ENCODE data around the gene GLIS1.

The GLIS1 gene

DNA sequence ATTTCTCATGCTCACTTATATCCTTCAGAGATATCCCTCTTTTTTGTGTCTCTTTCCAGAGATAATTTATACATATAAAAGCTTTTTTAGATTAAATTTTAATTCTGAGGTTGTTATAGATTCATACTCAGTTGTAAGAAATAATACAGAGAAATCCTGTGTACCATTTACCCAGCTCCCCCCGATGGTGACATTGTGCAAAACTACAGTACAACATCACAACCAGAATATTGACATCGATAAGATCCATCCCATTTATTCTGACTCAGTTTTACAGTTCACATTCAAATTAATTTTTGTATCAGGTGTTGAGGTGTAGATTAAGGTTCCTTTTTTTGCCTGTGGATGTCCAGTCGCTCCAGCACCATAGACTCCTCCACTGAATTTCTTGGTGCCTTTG, 265.5 kb downstream of the GLIS1 start:
- DNase-seq, result no peak

- no peak for DNase-seq
Measured at GRCh38 chr1:53471000-53471399, 268.0 kb downstream of the GLIS1 start.

- no peak for DNase-seq
Measured at GRCh38 chr1:53470584-53470983, 268.4 kb downstream of the GLIS1 start.

DNA sequence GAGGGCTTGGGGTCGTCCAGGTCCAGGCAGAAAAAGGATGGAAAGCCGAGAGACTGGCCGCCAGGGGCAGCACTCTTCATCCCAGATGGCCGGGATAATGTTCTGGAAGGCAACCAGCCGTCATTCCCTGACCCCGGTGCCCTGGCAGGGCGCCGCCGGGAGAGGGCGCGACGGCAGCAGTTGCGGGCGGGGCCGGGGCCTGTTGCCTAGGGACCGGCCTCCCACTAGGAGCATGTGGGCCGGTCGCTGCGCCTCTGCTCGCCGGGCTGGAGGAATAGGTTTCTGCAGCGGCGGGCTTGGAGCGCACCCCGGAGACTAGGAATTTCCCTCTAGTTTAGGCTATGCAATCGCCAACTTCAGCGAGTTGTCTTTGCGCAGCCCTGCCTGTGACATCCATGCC, 268.8 kb downstream of the GLIS1 start:
- DNase-seq, result no peak

GRCh38 chr1:53469373-53469772, 269.6 kb downstream of the GLIS1 start:
- no peak for DNase-seq

DNA sequence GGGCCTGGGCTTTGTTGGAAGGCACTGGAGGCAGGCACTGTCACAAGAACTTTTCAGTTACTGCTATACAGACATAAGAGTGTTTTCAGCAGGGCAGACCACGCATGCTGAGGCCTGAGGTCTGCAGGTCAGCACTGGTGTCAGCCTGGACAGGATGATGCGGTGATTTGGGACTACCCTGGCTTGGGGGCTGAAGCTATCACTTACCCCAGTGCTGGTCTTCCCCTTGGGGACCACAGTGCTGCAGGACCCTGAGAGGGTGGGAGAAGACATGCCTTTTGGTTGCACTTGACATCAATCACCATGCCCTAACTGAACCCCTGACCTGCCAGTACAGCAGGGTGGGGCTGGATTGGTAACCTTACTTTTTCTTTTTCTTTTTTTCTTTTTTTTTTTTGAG, 270.6 kb downstream of the GLIS1 start:
- DNase-seq, result no peak

DNA sequence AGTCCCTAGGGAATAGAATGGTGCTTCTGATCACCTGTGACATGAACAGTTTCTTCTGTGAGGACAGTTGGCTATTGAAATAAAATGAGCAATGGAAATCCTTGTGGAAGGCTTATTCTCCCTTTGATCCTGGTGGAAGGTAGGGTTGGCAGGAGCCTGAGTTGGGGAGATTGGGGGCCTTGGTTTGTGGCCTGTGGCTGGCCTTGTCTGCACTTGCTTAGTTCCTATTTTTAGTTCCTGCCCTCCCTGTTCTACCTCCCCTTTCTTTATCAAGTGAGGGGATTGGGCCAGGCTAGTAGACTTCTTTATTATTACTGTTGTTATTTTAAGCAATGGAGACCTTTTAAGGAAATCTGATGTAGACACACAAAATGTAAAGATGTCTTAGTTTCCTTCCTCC, 271.6 kb downstream of the GLIS1 start:
- no peak for DNase-seq

DNA sequence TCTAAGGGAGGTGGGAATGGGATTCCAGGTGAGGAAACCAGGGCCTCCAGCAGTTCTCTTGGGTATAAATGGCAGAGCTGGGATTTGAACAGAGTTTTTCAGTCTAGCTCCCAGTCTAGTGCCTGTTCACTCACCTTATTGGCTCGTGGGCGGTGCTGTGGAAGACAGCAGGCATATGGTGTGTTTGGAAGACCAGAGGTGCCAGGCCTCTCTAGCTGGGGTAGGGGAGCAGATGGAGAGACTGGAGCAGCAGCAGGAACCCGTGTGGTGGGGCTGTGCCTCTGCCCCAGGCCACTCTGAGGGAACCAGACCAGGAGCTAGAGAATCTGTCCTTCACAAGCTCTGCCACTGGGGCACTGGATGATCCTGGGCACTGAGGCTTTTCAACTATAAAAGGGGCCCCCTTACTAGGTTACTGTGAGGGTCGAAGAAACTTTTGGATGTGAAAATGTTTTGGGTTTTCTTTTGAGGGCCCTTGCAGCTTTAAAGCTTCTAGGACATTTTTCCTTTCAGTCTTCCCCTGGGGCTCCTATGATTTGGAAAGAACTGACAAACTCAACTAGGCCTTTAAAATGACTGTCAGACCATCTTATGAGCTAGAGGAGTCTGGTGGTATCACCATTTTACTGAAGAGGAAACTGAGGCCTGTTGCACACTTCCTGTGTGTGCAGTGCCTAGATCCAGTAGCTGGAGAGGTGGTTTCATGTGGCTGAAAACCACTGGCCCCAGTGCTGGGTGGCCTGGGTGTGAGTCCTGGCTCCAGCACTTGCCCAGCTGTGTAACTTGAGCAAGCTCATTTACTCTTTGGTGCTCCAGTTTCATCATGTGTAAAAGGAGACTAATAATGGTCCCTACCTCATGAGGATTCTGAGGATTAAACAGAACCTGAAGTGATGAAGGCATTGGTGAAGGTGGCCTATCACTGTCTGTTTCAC, 273.7 kb downstream of the GLIS1 start:
- no peak for DNase-seq

GRCh38 chr1:53463961-53464899, 274.7 kb downstream of the GLIS1 start:
- DNase-seq, result no peak

- DNase-seq, result no peak
Measured at GRCh38 chr1:53462769-53463501, 276.0 kb downstream of the GLIS1 start.

GRCh38 chr1:53462193-53462592, 276.8 kb downstream of the GLIS1 start:
- DNase-seq, result no peak

- DNase-seq, result no peak
Measured at GRCh38 chr1:53461323-53462044, 277.5 kb downstream of the GLIS1 start.

GRCh38 chr1:53460666-53461322, 278.2 kb downstream of the GLIS1 start:
- DNase-seq, result no peak

DNA sequence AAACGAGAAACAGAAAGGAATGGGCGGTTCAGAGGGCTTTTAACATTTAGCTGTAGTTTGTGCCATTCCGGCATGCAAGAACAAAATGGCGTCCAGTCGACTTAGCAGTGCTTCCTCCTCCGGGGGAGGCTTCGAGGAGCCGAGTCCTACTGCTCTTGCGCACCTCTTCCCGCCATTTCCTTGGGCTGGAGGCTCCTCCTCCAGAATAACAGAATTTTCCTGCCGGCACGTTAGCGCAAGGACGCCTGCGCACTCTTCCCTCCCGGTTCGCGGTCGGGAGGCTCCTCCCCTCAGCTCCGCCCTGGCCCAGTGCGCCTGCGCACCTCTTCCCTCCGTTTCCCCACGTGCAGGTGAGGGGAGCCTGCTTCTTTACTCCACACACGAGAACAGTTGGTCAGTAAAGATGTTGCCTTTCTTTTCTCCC, 278.7 kb downstream of the GLIS1 start:
- no peak for DNase-seq

DNA sequence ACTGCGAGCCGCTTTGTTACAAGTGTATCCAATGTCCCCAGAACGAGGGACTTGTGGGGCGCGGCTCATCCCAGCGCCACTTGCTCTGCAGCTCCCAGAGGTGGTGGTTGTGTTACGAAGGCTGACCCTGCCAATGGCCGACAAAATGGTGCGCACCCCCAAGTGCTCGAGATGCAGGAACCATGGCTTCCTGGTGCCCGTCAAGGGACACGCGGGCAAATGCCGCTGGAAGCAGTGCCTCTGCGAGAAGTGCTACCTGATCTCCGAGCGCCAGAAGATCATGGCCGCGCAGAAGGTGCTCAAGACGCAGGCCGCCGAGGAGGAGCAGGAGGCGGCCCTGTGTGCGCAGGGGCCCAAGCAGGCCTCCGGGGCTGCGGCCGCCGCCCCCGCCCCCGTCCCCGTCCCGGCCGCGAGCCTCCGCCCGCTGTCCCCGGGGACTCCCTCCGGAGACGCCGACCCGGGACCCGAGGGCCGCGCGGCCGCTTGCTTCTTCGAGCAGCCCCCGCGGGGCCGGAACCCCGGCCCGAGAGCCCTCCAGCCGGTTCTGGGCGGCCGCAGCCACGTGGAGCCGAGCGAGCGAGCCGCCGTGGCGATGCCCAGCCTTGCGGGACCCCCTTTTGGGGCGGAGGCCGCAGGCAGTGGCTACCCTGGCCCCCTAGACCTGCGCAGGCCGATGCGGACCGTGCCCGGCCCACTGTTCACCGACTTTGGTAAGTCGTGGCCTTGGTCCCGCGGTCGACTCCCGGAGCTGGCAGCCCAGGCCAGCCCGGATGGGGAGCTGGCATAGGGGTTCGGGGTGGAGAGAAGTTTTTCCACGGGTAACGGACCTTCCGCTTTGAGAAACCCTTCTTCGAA, 279.4 kb downstream of the GLIS1 start, which contains the start of gene DMRTB1:
TSS of gene DMRTB1 (plus strand) at position 79 of the 855 bp plus-strand sequence. CDS start at position 134, 55 bp downstream.
- no peak for DNase-seq

DNA sequence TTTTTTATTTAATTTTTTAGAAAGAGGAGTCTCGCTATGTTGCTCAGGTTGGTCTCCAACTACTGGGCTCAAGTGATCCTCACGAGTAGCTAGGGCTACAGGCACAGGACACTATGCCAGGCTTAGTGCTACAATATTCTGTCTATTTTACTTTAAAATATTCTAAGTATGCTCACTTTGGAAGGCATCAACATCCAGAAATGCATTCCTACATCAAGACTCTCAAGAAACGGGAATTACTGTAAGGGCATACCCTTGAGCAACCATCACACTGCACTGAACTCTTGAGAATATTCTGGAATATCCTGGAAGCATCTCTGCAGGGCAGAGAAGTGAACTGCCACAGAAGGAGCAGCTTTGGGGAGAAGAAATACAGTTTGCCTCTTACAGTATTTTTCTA, 280.3 kb downstream of the GLIS1 start:
- DNase-seq, result no peak
